Measurements from ENCODE around the gene TMEM117. TPM values are rescaled to one million over a fixed set of nuclear protein-coding genes. Genes with fewer than 3 reads are reported as not detected.

Gene TMEM117
- total RNA-seq, 1 donor from 2014 or later, result 3.8 TPM

GRCh38 chr12:44385964-44386363, 550.1 kb downstream of the TMEM117 start:
- no peak for TF ChIP-seq CTCF (conservative IDR thresholded peaks at IDR 0.05; ENCODE audit: low read depth, low read length)
- no peak overlapping the region for H3K4me3 ChIP-seq (ENCODE audit: low read depth, low read length)
- DNase-seq (ENCODE audit: low read depth), result no peak

GRCh38 chr12:44387581-44387980, 551.7 kb downstream of the TMEM117 start:
- no peak for TF ChIP-seq CTCF (conservative IDR thresholded peaks at IDR 0.05; ENCODE audit: low read depth, low read length)

GRCh38 chr12:44389038-44389437, 553.2 kb downstream of the TMEM117 start:
- no peak for DNase-seq (ENCODE audit: low read depth)
- no peak overlapping the region for H3K4me3 ChIP-seq (ENCODE audit: low read depth, low read length)
- TF ChIP-seq CTCF (conservative IDR thresholded peaks at IDR 0.05; ENCODE audit: low read depth, low read length), result no peak

More at GRCh38 chr12:44387581-44387980, 551.7 kb downstream of the TMEM117 start:
- H3K4me3 ChIP-seq (ENCODE audit: low read depth, low read length), result no peak overlapping the region
- DNase-seq (ENCODE audit: low read depth), result no peak

- TF ChIP-seq CTCF (conservative IDR thresholded peaks at IDR 0.05; ENCODE audit: low read depth, low read length), result no peak
- no peak overlapping the region for H3K4me3 ChIP-seq (ENCODE audit: low read depth, low read length)
- no peak for DNase-seq (ENCODE audit: low read depth)
Measured at GRCh38 chr12:44389896-44390295, 554.0 kb downstream of the TMEM117 start.

- no peak for TF ChIP-seq CTCF (conservative IDR thresholded peaks at IDR 0.05; ENCODE audit: low read depth, low read length)
- no peak overlapping the region for H3K4me3 ChIP-seq (ENCODE audit: low read depth, low read length)
- DNase-seq (ENCODE audit: low read depth), result no peak
Measured at GRCh38 chr12:44397631-44398030, 561.8 kb downstream of the TMEM117 start.

- no peak for DNase-seq (ENCODE audit: low read depth)
- TF ChIP-seq CTCF (conservative IDR thresholded peaks at IDR 0.05; ENCODE audit: low read depth, low read length), result no peak
- H3K4me3 ChIP-seq (ENCODE audit: low read depth, low read length), result no peak overlapping the region
Measured at GRCh38 chr12:44403185-44403584, 567.3 kb downstream of the TMEM117 start.

- no peak for TF ChIP-seq CTCF (conservative IDR thresholded peaks at IDR 0.05; ENCODE audit: low read depth, low read length)
- H3K4me3 ChIP-seq (ENCODE audit: low read depth, low read length), result no peak overlapping the region
- no peak for DNase-seq (ENCODE audit: low read depth)
Measured at GRCh38 chr12:44405297-44405696, 569.4 kb downstream of the TMEM117 start.
